A549 (cell line): ENCODE results near the gene CD160.

Experiments
- CBX2 ChIP-seq: fragments of 200-600 bp; sonication (generic); IDR thresholded peaks from 2 replicates; pipeline ENCODE4 v1.6.1; 2016; ENCODE audit warnings: low read depth, mild to moderate bottlenecking, borderline replicate concordance
- CEBPB ChIP-seq, 2 experiments: fragments of >200 bp in 1 of 2; sonication (Bioruptor Twin) in 1 of 2; formaldehyde crosslinking in 1 of 2; IDR thresholded peaks; 2 replicates each; pipeline ENCODE4 v1.6.1; 2012 to 2016
- CHD2 ChIP-seq: fragments of 150-350 bp; IDR thresholded peaks from 2 replicates; pipeline ENCODE4 v1.6.1; 2014; ENCODE audit warnings: low read length; ENCODE audit not compliant: partially characterized antibody
- EHMT2 ChIP-seq: fragments of 200-600 bp; sonication (generic); IDR thresholded peaks from 2 replicates; pipeline ENCODE4 v1.6.1; 2016; ENCODE audit warnings: antibody characterized with exemption, low read depth, mild to moderate bottlenecking, moderate library complexity
- EP300 ChIP-seq, 2 experiments: fragments of >200 bp; sonication (Bioruptor Twin); formaldehyde crosslinking; IDR thresholded peaks; 2 replicates in 1 of 2; 3 replicates in 1 of 2; pipeline ENCODE4 v1.6.1; 2016 to 2017
- MYC ChIP-seq: IDR thresholded peaks from 2 replicates; pipeline ENCODE4 v1.6.1; 2012; ENCODE audit warnings: mild to moderate bottlenecking, inconsistent platforms, low read length, improper control_type of control experiment, borderline replicate concordance
- NPAS2 ChIP-seq: fragments of 250-450 bp; sonication (Bioruptor Pico); IDR thresholded peaks from 2 replicates; pipeline ENCODE4 v1.8.0; 2022; ENCODE audit warnings: mild to moderate bottlenecking, moderate library complexity, borderline replicate concordance
- POLR2A ChIP-seq: IDR thresholded peaks from 2 replicates; pipeline ENCODE4 v1.6.1; 2012; ENCODE audit warnings: mild to moderate bottlenecking, low read length
- RCOR1 ChIP-seq: fragments of 150-350 bp; IDR thresholded peaks from 2 replicates; pipeline ENCODE4 v1.6.1; 2014; ENCODE audit warnings: antibody characterized with exemption, low read length, low read depth
- RNF2 ChIP-seq: fragments of 200-600 bp; sonication (generic); IDR thresholded peaks from 2 replicates; pipeline ENCODE4 v1.6.1; 2016; ENCODE audit warnings: low read depth, mild to moderate bottlenecking, antibody characterized with exemption, moderate library complexity, borderline replicate concordance
- ZNF302 ChIP-seq: fragments of 250-450 bp; sonication (Bioruptor Pico); IDR thresholded peaks from 2 replicates; pipeline ENCODE4 v1.9.0; 2021; ENCODE audit warnings: inconsistent platforms, mild to moderate bottlenecking, moderate library complexity
- TF ChIP-seq, protein P1 (sequence below): IDR thresholded peaks from 2 replicates; pipeline ENCODE4 v1.6.1; 2012; ENCODE audit warnings: low read depth, borderline replicate concordance
- TF ChIP-seq, protein P2 (sequence below): fragments of >200 bp; sonication (Bioruptor Twin); formaldehyde crosslinking; IDR thresholded peaks from 3 replicates; pipeline ENCODE4 v1.5.1; 2016
- TF ChIP-seq, protein P3 (sequence below): IDR thresholded peaks from 2 replicates; pipeline ENCODE4 v1.6.1; 2012

DNA sequence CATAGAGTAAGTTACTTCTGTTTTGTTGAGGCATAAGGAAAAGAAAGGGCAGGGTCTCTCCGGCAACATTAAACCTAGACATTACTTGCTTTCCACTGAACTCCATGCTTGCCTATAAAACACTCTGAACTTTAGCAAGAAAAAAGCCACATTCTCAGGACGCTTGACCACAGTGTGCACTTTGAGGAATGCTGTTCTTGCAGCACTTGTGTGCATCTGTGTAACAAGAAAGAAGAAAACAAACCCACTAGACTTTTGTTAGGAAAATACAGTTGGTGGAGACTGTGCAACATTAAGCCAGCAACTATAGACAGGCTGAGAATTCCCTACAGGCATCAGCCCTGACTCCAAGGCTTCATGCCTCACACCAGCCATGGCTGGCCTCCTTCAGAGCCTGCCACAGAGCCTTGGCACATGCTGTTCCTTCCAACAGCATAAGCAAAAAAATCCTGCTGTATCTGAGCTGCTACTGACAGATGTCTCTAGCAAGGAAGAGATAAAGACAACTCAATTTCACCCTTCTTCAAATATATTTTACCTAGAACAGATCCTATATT, 17.9 kb upstream of the CD160 start:
- no peak for TF ChIP-seq MYC
- no peak for TF ChIP-seq CBX2
- TF ChIP-seq, protein P1, sequence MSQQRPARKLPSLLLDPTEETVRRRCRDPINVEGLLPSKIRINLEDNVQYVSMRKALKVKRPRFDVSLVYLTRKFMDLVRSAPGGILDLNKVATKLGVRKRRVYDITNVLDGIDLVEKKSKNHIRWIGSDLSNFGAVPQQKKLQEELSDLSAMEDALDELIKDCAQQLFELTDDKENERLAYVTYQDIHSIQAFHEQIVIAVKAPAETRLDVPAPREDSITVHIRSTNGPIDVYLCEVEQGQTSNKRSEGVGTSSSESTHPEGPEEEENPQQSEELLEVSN, result no peak
- TF ChIP-seq NPAS2 (CRISPR knock-in tag), result no peak
- TF ChIP-seq POLR2A, result no peak
- TF ChIP-seq, protein P2, sequence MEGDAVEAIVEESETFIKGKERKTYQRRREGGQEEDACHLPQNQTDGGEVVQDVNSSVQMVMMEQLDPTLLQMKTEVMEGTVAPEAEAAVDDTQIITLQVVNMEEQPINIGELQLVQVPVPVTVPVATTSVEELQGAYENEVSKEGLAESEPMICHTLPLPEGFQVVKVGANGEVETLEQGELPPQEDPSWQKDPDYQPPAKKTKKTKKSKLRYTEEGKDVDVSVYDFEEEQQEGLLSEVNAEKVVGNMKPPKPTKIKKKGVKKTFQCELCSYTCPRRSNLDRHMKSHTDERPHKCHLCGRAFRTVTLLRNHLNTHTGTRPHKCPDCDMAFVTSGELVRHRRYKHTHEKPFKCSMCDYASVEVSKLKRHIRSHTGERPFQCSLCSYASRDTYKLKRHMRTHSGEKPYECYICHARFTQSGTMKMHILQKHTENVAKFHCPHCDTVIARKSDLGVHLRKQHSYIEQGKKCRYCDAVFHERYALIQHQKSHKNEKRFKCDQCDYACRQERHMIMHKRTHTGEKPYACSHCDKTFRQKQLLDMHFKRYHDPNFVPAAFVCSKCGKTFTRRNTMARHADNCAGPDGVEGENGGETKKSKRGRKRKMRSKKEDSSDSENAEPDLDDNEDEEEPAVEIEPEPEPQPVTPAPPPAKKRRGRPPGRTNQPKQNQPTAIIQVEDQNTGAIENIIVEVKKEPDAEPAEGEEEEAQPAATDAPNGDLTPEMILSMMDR, result no peak
- no peak for TF ChIP-seq EHMT2
- no peak for TF ChIP-seq EP300 (IDR thresholded peaks at IDR 0.05)
- no peak for TF ChIP-seq RNF2
- TF ChIP-seq ZNF302, result no peak
- no peak for TF ChIP-seq RCOR1
- TF ChIP-seq, protein P3, sequence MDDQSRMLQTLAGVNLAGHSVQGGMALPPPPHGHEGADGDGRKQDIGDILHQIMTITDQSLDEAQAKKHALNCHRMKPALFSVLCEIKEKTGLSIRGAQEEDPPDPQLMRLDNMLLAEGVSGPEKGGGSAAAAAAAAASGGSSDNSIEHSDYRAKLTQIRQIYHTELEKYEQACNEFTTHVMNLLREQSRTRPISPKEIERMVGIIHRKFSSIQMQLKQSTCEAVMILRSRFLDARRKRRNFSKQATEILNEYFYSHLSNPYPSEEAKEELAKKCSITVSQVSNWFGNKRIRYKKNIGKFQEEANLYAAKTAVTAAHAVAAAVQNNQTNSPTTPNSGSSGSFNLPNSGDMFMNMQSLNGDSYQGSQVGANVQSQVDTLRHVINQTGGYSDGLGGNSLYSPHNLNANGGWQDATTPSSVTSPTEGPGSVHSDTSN, result no peak
- TF ChIP-seq CEBPB (IDR thresholded peaks at IDR 0.05), result no peak
- TF ChIP-seq CHD2, result no peak
